Mesothelial cell of epicardium (in vitro differentiated cells): Measurements from ENCODE around the gene C3orf38. TPM values are rescaled to one million over a fixed set of nuclear protein-coding genes. Genes with fewer than 3 reads are reported as not detected.

Experiments used
- DNase-seq, 2 experiments: peaks; one replicate each; pipeline ENCODE4 v3.0.0; 2021; ENCODE audit warnings: low spot score in 2 of 2; ENCODE audit not compliant: unreplicated experiment in 2 of 2
- H3K27ac Mint-ChIP-seq: 2 replicates; pipeline ENCODE4 v1.8.0; 2021; ENCODE audit warnings: mixed read lengths
- H3K27me3 Mint-ChIP-seq: 2 replicates; pipeline ENCODE4 v1.8.0; 2021; ENCODE audit warnings: low read depth, mixed read lengths
- H3K36me3 Mint-ChIP-seq: 2 replicates; pipeline ENCODE4 v1.8.0; 2021; ENCODE audit warnings: mixed read lengths
- H3K4me1 Mint-ChIP-seq: 2 replicates; pipeline ENCODE4 v1.8.0; 2021; ENCODE audit warnings: mixed read lengths
- H3K4me3 Mint-ChIP-seq: 2 replicates; pipeline ENCODE4 v1.8.0; 2021; ENCODE audit warnings: mild to moderate bottlenecking, moderate library complexity, mixed read lengths
- H3K9me3 Mint-ChIP-seq: 2 replicates; pipeline ENCODE4 v1.8.0; 2021; ENCODE audit warnings: mixed read lengths
- total RNA-seq: library from RNA; stranded (reverse); gene quantifications from 3 replicates; pipeline ENCODE4 v1.2.1, GENCODE V29; 2021
- TF ChIP-seq, protein P1 (sequence below): fragments of 200-600 bp; sonication (generic); IDR thresholded peaks from one replicate; pipeline ENCODE4 v1.5.0; 2021; ENCODE audit warnings: antibody characterized with exemption; ENCODE audit not compliant: unreplicated experiment

The C3orf38 gene
- total RNA-seq, 1 donor from 2014 or later = 31.9 TPM

DNA sequence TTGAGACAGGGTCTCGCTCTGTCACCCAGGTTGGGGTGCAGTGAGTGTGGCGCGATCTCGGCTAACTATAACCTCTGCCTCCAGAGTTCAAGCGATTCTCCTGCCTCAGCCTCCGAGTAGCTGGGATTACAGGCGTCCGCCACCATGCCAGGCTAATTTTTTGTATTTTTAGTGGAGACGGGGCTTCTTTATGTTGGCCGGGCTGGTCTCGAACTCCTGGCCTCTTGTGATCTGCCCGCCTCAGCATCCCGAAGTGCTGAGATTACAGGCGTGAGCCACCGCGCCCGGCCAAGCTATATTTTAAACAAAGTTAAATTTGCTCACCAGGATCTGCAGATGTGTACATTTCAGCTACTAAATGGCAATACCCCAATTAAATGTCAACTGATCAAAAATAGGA, 1.1 kb upstream of the C3orf38 start:
- DNase-seq = no peak
- H3K4me1 Mint-ChIP-seq = peaks cover 34% of the 10 kb centered on the region
- H3K9me3 Mint-ChIP-seq = no peaks in the 10 kb centered on the region
- H3K27me3 Mint-ChIP-seq = no peaks in the 10 kb centered on the region
- H3K27ac Mint-ChIP-seq = peak overlapping the region; percentile 97
- H3K36me3 Mint-ChIP-seq = peaks cover 4% of the 10 kb centered on the region
- TF ChIP-seq, protein P1, sequence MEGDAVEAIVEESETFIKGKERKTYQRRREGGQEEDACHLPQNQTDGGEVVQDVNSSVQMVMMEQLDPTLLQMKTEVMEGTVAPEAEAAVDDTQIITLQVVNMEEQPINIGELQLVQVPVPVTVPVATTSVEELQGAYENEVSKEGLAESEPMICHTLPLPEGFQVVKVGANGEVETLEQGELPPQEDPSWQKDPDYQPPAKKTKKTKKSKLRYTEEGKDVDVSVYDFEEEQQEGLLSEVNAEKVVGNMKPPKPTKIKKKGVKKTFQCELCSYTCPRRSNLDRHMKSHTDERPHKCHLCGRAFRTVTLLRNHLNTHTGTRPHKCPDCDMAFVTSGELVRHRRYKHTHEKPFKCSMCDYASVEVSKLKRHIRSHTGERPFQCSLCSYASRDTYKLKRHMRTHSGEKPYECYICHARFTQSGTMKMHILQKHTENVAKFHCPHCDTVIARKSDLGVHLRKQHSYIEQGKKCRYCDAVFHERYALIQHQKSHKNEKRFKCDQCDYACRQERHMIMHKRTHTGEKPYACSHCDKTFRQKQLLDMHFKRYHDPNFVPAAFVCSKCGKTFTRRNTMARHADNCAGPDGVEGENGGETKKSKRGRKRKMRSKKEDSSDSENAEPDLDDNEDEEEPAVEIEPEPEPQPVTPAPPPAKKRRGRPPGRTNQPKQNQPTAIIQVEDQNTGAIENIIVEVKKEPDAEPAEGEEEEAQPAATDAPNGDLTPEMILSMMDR = no peak
- H3K4me3 Mint-ChIP-seq = peak overlapping the region; percentile 92

DNA sequence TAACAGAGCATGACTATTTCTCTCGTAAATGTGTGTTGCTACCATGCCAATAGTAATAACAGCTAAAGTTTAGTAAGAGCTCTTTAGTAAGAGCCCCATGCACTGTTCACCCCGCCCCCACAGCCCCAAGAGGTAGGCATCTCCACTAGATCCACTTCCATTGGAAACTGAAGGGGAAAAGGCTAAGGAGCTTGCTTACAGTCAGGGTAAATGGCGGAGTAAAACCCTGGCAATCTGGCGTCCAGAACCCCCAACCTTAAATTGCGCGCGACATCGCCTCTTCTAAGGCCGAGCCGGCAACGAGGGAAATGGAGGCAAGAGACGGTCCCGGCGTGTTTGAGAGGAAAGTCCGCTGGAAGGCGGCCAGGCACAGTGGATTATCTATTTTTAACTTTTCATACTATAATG, 654 bp upstream of the C3orf38 start:
- Mint-ChIP-seq H3K27ac (peak overlapping the region; percentile 97), H3K9me3 (no peaks in the 10 kb centered on the region), H3K4me3 (peak overlapping the region; percentile 92), H3K27me3 (no peaks in the 10 kb centered on the region), H3K36me3 (peaks cover 4% of the 10 kb centered on the region), H3K4me1 (peaks cover 34% of the 10 kb centered on the region)
- peak in 1 of 2 experiments; percentile 20 for DNase-seq
- TF ChIP-seq, protein P1 = no peak

DNA sequence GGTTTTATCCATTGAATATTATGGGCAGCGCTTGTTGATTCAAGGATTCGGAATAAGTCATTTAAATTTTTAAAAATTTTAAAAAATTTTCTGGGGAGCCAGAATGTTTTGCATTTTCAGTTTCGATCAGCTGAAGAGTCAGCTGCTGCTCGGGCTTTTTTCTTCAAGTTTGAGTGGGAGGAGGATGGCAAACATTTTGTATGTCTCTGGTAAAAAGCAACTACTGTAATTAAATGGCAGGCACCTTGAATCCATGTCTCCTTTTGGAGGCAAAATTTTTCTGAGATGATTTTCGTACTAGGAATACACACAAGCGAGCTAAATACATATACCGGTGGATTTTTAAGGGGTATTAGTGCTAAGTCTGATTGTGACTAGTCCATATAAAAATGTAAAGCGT, 612 bp downstream of the C3orf38 start:
- Mint-ChIP-seq H3K27me3 (no peaks in the 10 kb centered on the region), H3K9me3 (no peaks in the 10 kb centered on the region), H3K4me3 (peak overlapping the region; percentile 96), H3K27ac (peak overlapping the region; percentile 99), H3K4me1 (peaks cover 34% of the 10 kb centered on the region), H3K36me3 (peaks cover 8% of the 10 kb centered on the region)
- TF ChIP-seq, protein P1 = no peak
- no peak for DNase-seq

DNA sequence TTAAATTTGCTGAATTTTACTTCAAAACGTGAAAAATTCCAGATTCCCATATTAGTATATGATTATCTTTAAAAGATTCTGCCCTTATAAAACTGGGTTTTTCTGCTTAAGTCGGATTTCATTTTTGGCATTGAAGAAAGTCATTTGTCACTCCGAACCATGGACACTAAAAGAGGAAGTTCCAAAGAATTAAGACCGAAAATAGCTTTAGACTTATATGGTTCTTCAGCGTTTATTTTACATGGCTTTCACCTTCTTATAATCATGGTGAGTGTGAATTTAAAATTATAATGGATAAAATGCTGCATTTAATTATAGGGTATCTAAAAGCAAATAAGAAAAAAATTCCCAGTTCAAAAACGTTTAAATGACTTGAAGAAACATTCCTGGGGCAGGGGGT, 1.0 kb downstream of the C3orf38 start:
- DNase-seq = no peak
- peaks cover 34% of the 10 kb centered on the region for H3K4me1 Mint-ChIP-seq
- peak overlapping the region; percentile 99 for H3K27ac Mint-ChIP-seq
- no peaks in the 10 kb centered on the region for H3K9me3 Mint-ChIP-seq
- peaks cover 11% of the 10 kb centered on the region for H3K36me3 Mint-ChIP-seq
- TF ChIP-seq, protein P1 = no peak
- no peaks in the 10 kb centered on the region for H3K27me3 Mint-ChIP-seq
- peak overlapping the region; percentile 96 for H3K4me3 Mint-ChIP-seq

DNA sequence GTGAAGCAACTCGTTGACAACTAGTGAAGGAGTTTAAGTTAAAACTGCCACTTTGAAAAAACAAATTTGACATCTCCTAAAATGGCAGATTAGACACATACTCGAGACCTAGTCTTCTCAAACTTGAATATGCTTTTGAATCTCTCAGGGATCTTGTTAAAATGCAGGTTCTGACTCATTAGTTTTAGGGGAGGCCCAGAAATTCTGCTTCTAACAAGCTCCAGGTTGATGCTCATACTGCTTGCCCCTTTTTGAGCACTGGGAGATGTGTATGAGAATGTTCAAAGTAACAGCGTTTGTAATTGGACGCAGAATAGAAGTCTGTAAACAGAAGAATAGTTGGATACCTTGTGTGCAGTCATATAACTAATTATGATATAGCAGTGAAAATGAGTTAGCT, 1.6 kb downstream of the C3orf38 start:
- H3K4me1 Mint-ChIP-seq = peaks cover 34% of the 10 kb centered on the region
- TF ChIP-seq, protein P1 = no peak

DNA sequence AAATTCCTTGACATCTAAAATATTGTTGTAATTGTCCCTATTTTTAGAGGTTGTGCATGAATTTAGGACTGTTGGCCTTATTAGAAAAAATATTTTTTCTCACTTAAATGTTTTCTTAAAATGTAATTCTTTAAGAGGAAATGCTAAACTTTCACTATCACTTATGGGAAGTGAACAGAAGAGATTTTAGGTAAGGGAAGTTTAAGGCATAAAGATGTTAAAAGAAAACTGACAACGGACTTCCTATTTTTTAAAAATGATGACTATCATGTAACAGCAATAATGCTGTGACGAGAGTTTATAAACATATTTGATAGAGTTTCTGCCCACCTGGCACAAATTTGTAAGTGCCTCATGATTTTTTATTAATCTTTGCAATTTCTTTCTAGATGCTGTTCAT, 3.1 kb downstream of the C3orf38 start:
- DNase-seq = no peak
- TF ChIP-seq, protein P1 = no peak
- H3K9me3 Mint-ChIP-seq = no peaks in the 10 kb centered on the region
- no peak overlapping the region for H3K4me3 Mint-ChIP-seq
- peaks cover 25% of the 10 kb centered on the region for H3K4me1 Mint-ChIP-seq
- H3K36me3 Mint-ChIP-seq = peaks cover 20% of the 10 kb centered on the region
- no peaks in the 10 kb centered on the region for H3K27me3 Mint-ChIP-seq
- no peak overlapping the region for H3K27ac Mint-ChIP-seq

More for the DNA sequence above, 1.6 kb downstream of the C3orf38 start:
- Mint-ChIP-seq H3K4me3 (peak overlapping the region; percentile 96), H3K27me3 (no peaks in the 10 kb centered on the region), H3K9me3 (no peaks in the 10 kb centered on the region), H3K36me3 (peaks cover 17% of the 10 kb centered on the region), H3K27ac (peak overlapping the region; percentile 28)
- DNase-seq = no peak
